Mononuclear cell (primary cell): ENCODE data around the gene CSNK1A1L. TPM values are rescaled to one million over a fixed set of nuclear protein-coding genes. Genes with fewer than 3 reads are reported as not detected.

Experiments used
- H3K27me3 ChIP-seq: 2 replicates; pipeline ENCODE4 v1.6.0; 2011; ENCODE audit warnings: low read length, control low read depth; ENCODE audit not compliant: insufficient read depth
- H3K4me1 ChIP-seq: 2 replicates; pipeline ENCODE4 v1.5.1; 2011; ENCODE audit warnings: mild to moderate bottlenecking, low read length, control low read depth; ENCODE audit not compliant: insufficient read depth
- H3K4me3 ChIP-seq: 2 replicates; pipeline ENCODE4 v1.5.1; 2011; ENCODE audit warnings: mild to moderate bottlenecking, low read length, moderate library complexity
- H3K9me3 ChIP-seq: 2 replicates; pipeline ENCODE4 v1.5.1; 2011; ENCODE audit warnings: low read depth, mild to moderate bottlenecking, control low read depth, low read length
- total RNA-seq: library from RNA; depleted of rRNA; stranded (reverse); fragments of >200 nt; gene quantifications from one replicate; pipeline ENCODE4 v1.2.3, GENCODE V29; 2012

CSNK1A1L gene
- total RNA-seq, 1 donor, result not detected

GRCh38 chr13:37127691-37128241 lies 22.3 kb upstream of the CSNK1A1L start:
- no peaks in the 10 kb centered on the region for H3K27me3 ChIP-seq
- no peak overlapping the region for H3K4me3 ChIP-seq
- no peaks in the 10 kb centered on the region for H3K9me3 ChIP-seq
- H3K4me1 ChIP-seq, result no peaks in the 10 kb centered on the region

GRCh38 chr13:37123337-37123736 lies 17.9 kb upstream of the CSNK1A1L start:
- H3K4me3 ChIP-seq, result no peak overlapping the region
- no peaks in the 10 kb centered on the region for H3K27me3 ChIP-seq
- H3K9me3 ChIP-seq, result no peaks in the 10 kb centered on the region
- no peaks in the 10 kb centered on the region for H3K4me1 ChIP-seq

DNA sequence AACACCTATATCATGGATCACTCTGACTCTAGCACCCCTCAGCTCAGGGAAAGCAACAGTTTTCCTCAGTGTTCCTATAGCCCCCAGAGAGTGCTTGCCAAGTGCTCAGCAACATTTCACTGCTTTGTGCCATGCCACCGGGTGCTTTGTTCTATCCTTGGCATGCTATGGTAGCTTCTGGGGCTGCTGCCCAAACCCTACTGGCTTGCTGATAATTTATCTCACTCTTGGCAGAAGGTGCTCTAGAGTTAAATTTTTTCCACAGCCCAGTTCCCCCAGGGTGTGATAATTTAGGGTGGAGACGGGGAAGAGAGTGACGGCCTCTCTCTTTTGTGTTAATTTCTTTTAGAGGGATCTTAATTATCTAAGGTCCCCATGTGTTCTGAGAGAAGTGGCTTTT lies 12.6 kb upstream of the CSNK1A1L start:
- Histone ChIP-seq H3K9me3 (no peaks in the 10 kb centered on the region), H3K27me3 (no peaks in the 10 kb centered on the region), H3K4me3 (no peak overlapping the region)

DNA sequence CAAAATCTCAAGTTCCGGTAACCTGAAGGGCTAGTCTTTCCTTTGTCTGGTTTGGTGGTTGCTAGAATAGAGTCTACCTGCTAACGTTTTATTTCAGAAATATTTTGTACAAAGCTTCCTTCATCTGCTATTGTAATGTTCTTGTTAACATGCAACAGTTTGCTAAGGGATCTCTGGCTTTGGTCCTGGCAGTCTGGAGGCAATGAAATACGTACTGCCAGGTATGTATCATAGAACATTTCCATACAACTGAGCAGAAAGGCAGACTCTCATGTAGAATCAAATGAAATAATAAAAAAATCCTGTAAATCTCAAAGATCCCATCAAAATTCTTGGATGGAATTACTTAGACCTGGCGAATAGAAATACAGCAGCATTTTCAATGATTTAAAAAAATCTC lies 8.8 kb upstream of the CSNK1A1L start:
- Histone ChIP-seq H3K9me3 (no peaks in the 10 kb centered on the region), H3K27me3 (peaks cover 3% of the 10 kb centered on the region), H3K4me1 (no peaks in the 10 kb centered on the region), H3K4me3 (no peak overlapping the region)

More for the DNA sequence above, 12.6 kb upstream of the CSNK1A1L start:
- H3K4me1 ChIP-seq, result no peaks in the 10 kb centered on the region

DNA sequence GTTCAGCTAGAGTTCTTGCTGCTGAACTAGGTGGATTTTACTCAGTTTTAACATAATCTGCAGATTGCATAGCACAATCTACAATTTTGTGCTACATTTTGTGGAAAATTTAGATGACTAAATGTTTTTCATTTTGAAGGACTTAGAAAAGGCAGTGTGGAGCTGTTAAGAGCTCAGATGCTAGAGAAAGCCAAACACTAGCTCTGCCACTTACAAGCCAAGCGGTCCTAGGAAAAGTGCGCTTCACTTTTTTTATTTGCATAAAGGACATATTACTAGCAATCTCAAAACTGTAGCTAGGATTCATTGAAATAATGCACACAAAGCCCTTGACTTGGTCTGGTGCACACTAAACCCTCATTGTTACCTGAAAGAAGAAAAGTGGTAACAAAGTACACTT lies 8.1 kb upstream of the CSNK1A1L start:
- H3K27me3 ChIP-seq, result peaks cover 3% of the 10 kb centered on the region
- H3K4me1 ChIP-seq, result no peaks in the 10 kb centered on the region
- no peaks in the 10 kb centered on the region for H3K9me3 ChIP-seq
- H3K4me3 ChIP-seq, result no peak overlapping the region

GRCh38 chr13:37109051-37109678 lies 3.7 kb upstream of the CSNK1A1L start:
- Histone ChIP-seq H3K27me3 (peaks cover 6% of the 10 kb centered on the region), H3K9me3 (no peaks in the 10 kb centered on the region), H3K4me3 (no peak overlapping the region), H3K4me1 (no peaks in the 10 kb centered on the region)

GRCh38 chr13:37107868-37108267 lies 2.4 kb upstream of the CSNK1A1L start:
- H3K4me3 ChIP-seq, result no peak overlapping the region
- H3K27me3 ChIP-seq, result peaks cover 6% of the 10 kb centered on the region
- H3K4me1 ChIP-seq, result no peaks in the 10 kb centered on the region
- no peaks in the 10 kb centered on the region for H3K9me3 ChIP-seq

- no peaks in the 10 kb centered on the region for H3K9me3 ChIP-seq
- no peak overlapping the region for H3K4me3 ChIP-seq
- peaks cover 6% of the 10 kb centered on the region for H3K27me3 ChIP-seq
- H3K4me1 ChIP-seq, result no peaks in the 10 kb centered on the region
Observed at GRCh38 chr13:37107456-37107855, 2.0 kb upstream of the CSNK1A1L start.

- Histone ChIP-seq H3K4me1 (no peaks in the 10 kb centered on the region), H3K4me3 (no peak overlapping the region), H3K27me3 (peaks cover 6% of the 10 kb centered on the region), H3K9me3 (no peaks in the 10 kb centered on the region)
Observed at GRCh38 chr13:37106642-37107041, 1.2 kb upstream of the CSNK1A1L start.

- peaks cover 8% of the 10 kb centered on the region for H3K27me3 ChIP-seq
- no peak overlapping the region for H3K4me3 ChIP-seq
- H3K4me1 ChIP-seq, result no peaks in the 10 kb centered on the region
- no peaks in the 10 kb centered on the region for H3K9me3 ChIP-seq
Observed at GRCh38 chr13:37102896-37103295, 2.6 kb downstream of the CSNK1A1L start.

- Histone ChIP-seq H3K9me3 (no peaks in the 10 kb centered on the region), H3K27me3 (peaks cover 5% of the 10 kb centered on the region), H3K4me3 (no peak overlapping the region)
Observed at GRCh38 chr13:37101201-37101600, 4.3 kb downstream of the CSNK1A1L start.

GRCh38 chr13:37100731-37101130 lies 4.7 kb downstream of the CSNK1A1L start:
- Histone ChIP-seq H3K27me3 (peaks cover 5% of the 10 kb centered on the region), H3K4me3 (no peak overlapping the region)

More at GRCh38 chr13:37101201-37101600, 4.3 kb downstream of the CSNK1A1L start:
- H3K4me1 ChIP-seq, result no peaks in the 10 kb centered on the region

DNA sequence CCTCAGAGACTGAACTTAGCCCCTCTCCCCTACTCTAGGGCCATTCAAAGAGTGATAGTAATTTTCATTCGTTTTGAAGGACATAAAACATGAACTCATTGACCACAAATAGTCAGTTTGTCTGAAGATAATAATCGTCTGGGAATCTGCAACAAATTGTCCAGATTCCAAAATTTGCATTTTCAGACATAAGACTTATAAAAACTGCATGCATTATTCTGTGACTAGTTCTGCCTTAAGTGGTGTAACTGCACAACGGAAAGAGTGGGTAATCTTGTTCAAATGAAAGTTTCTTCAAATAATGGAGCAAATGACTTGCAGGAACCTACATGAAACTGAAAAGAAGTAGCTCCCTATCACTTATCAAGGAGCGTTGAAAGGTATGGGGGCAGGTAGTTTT lies 8.4 kb downstream of the CSNK1A1L start:
- no peaks in the 10 kb centered on the region for H3K9me3 ChIP-seq
- no peak overlapping the region for H3K4me3 ChIP-seq
- peaks cover 5% of the 10 kb centered on the region for H3K27me3 ChIP-seq
- H3K4me1 ChIP-seq, result peaks cover 3% of the 10 kb centered on the region

More at GRCh38 chr13:37100731-37101130, 4.7 kb downstream of the CSNK1A1L start:
- H3K4me1 ChIP-seq, result no peaks in the 10 kb centered on the region
- no peaks in the 10 kb centered on the region for H3K9me3 ChIP-seq

DNA sequence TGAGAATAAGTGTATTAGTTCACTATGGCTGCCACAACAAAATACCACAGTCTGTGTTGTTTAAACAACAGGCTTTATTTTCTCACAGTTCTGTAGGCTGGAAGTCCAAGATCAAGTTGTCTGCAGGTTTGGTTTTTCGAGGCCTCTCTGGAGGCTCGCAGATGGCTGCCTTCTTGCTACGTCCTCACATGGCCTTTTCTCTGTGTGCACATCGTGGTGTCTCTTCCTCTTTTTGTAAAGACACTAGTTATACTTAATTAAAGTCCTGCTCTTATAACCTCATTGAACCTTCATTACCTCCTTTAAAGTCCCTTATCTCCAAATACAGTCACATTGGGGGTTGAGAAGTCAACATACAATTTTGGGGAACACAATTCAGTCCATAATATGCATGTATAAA lies 10.6 kb downstream of the CSNK1A1L start:
- Histone ChIP-seq H3K27me3 (no peaks in the 10 kb centered on the region), H3K4me3 (no peak overlapping the region), H3K4me1 (peaks cover 17% of the 10 kb centered on the region), H3K9me3 (no peaks in the 10 kb centered on the region)

- Histone ChIP-seq H3K9me3 (no peaks in the 10 kb centered on the region), H3K27me3 (no peaks in the 10 kb centered on the region), H3K4me3 (no peak overlapping the region), H3K4me1 (peaks cover 22% of the 10 kb centered on the region)
Observed at GRCh38 chr13:37094099-37094498, 11.4 kb downstream of the CSNK1A1L start.

- Histone ChIP-seq H3K9me3 (no peaks in the 10 kb centered on the region), H3K27me3 (no peaks in the 10 kb centered on the region), H3K4me3 (peak overlapping the region; percentile 24), H3K4me1 (peaks cover 44% of the 10 kb centered on the region)
Observed at GRCh38 chr13:37091835-37092234, 13.6 kb downstream of the CSNK1A1L start.
